Measurements from ENCODE around the gene DCAF12.

DNA sequence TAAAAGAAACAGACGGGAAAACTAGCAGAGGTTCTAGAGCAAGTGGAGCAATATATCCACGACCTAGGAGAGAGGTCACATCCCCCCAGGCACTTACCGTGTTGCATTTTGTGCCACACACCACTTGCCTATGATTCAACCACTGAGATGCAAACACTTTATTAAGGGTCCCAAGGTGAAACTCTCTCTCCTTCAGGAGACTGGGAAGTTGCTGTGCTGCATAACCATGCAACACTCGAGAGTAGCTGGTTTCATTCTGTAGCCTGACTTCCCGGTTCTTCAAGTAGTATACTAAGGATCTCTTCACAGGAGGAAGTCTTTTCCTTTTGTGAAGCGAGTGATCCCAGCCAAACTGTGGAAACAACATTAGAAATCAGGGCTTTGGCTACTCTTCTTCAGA lies 1.6 kb downstream of the DCAF12 start:
- TF ChIP-seq, protein P1, sequence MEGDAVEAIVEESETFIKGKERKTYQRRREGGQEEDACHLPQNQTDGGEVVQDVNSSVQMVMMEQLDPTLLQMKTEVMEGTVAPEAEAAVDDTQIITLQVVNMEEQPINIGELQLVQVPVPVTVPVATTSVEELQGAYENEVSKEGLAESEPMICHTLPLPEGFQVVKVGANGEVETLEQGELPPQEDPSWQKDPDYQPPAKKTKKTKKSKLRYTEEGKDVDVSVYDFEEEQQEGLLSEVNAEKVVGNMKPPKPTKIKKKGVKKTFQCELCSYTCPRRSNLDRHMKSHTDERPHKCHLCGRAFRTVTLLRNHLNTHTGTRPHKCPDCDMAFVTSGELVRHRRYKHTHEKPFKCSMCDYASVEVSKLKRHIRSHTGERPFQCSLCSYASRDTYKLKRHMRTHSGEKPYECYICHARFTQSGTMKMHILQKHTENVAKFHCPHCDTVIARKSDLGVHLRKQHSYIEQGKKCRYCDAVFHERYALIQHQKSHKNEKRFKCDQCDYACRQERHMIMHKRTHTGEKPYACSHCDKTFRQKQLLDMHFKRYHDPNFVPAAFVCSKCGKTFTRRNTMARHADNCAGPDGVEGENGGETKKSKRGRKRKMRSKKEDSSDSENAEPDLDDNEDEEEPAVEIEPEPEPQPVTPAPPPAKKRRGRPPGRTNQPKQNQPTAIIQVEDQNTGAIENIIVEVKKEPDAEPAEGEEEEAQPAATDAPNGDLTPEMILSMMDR (IDR thresholded peaks at IDR 0.05; ENCODE audit: insufficient read depth, low read length), result no peak
- no peak for TF ChIP-seq POLR2AphosphoS5 (IDR thresholded peaks at IDR 0.05; ENCODE audit: low read depth)

Data from HL-60 (cell line).